Activated naive CD4-positive, alpha-beta T cell treated with anti-CD3 and anti-CD28 coated beads for 36 hours (primary cell): ENCODE measurements around the gene CRYGB. TPM values are rescaled to one million over a fixed set of nuclear protein-coding genes. Genes with fewer than 3 reads are reported as not detected.

ENCODE experiments used
- CTCF ChIA-PET: fragments of 350-600 bp; sonication (Branson Sonifier 250); formaldehyde crosslinking; loops from one replicate; lab custom pipeline; 2021; ENCODE audit warnings: antibody characterized with exemption; lab: Charles Lee
- DNase-seq: peaks from one replicate; pipeline ENCODE4 v3.0.0-alpha.2; 2020
- H3K27ac Mint-ChIP-seq: one replicate; pipeline ENCODE4 v1.8.0; 2021; ENCODE audit warnings: mild to moderate bottlenecking, mixed read lengths
- H3K27me3 Mint-ChIP-seq: one replicate; pipeline ENCODE4 v1.8.0; 2021; ENCODE audit warnings: low read depth, mixed read lengths
- H3K36me3 Mint-ChIP-seq: one replicate; pipeline ENCODE4 v1.8.0; 2021; ENCODE audit warnings: low read depth, mixed read lengths
- H3K4me1 Mint-ChIP-seq: one replicate; pipeline ENCODE4 v1.8.0; 2021; ENCODE audit warnings: low read depth, mixed read lengths
- H3K4me3 Mint-ChIP-seq: one replicate; pipeline ENCODE4 v1.8.0; 2021; ENCODE audit warnings: mild to moderate bottlenecking, moderate library complexity, mixed read lengths
- H3K9me3 Mint-ChIP-seq: one replicate; pipeline ENCODE4 v1.8.0; 2021; ENCODE audit warnings: mixed read lengths
- intact Hi-C: fragments of 100-400 bp; cut with micrococcal nuclease; formaldehyde crosslinking; loops from one replicate; pipeline ENCODE4 v1.15.1; 2023
- total RNA-seq, 2 experiments: library from RNA; stranded (reverse); gene quantifications; one replicate each; pipeline ENCODE4 v1.2.3, GENCODE V29; 2021

The CRYGB gene, protein sequence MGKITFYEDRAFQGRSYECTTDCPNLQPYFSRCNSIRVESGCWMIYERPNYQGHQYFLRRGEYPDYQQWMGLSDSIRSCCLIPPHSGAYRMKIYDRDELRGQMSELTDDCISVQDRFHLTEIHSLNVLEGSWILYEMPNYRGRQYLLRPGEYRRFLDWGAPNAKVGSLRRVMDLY
- total RNA-seq, result not detected

DNA sequence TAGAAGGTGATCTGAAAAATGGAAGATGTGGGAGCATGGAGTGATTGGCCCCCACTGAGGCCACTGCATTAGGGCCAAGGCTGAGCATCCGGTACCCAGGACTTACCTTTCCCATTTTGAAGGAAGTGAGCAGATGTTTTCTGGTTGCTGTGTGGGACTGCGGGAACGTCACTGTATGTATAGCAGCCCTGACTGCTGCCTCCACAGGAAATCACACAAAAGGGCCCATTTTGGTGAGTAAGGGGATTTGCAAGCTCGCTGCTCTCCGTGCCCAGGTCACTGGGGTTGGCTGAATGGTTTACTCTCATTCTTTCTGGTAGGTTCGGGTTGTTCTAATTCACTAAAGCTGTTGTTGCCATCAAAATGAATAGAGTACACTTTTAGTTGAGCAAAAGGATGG lies at the start of gene CRYGB:
Gene CRYGB, minus strand, starts transcription at position 153 of the 400 bp plus-strand sequence. Its CDS starts 38 bp downstream, at position 115.
- CTCF ChIA-PET, result no interaction called here
- Mint-ChIP-seq H3K4me1 (no peaks in the 10 kb centered on the region), H3K27ac (no peak within 1 kb of the TSS), H3K27me3 (no peaks in the 10 kb centered on the region), H3K36me3 (no peaks in the 10 kb centered on the region), H3K9me3 (peaks cover 4% of the 10 kb centered on the region), H3K4me3 (no peak within 1 kb of the TSS)
- no peak for DNase-seq
- intact Hi-C loops, result no loop called here

DNA sequence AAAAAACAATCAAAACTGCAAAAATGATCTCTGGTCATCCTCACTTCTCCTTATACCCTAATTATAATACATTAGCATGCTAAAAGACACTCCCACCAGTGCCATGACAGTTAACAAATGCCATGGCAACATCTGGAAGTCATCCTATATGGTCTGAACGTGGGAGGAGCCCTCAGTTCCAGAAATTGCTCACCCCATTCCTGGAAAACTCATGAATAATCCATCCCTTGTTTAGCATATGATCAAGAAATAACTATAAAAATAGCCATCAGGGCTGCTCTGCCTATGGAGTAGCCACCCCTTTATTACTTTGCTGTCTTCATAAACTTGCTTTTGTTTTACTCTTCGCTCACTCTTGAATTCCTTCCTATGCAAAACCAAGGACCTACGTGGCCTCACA lies 49.6 kb upstream of the CRYGB start:
- CTCF ChIA-PET, result no interaction called here
- H3K4me1 Mint-ChIP-seq, result no peaks in the 10 kb centered on the region
- no peak for DNase-seq
- H3K9me3 Mint-ChIP-seq, result no peaks in the 10 kb centered on the region
- H3K36me3 Mint-ChIP-seq, result no peaks in the 10 kb centered on the region
- no peak overlapping the region for H3K27ac Mint-ChIP-seq
- H3K4me3 Mint-ChIP-seq, result no peak overlapping the region
- intact Hi-C loops, result no loop called here
- H3K27me3 Mint-ChIP-seq, result no peaks in the 10 kb centered on the region

DNA sequence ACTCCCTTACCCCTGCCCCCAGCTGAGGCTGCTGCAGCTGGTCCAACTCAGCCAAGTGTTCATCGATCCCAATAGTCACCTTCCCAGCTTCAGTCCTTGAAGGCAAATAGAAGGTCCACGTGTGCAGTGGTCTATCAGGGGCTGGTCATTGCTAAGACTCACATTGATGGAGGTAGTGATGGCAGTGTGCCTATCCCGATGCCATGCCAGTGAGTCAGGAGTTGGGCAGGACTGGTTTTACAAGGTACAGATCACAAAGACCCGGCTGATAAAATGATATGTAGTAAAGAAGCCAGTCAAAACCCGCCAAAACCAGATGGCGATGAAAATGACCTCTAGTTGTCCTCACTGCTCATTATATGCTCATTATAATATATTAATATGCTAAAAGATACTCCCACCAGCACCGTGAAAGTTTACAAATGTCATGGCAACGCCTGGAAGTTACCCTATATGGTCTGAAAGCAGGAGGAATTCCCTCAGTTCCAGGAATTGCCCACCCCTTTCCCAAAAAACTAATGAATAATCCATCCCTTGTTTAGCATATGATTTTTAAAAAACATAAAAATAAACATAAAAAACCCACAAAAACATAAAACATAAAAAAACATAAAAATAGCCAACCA lies 46.8 kb upstream of the CRYGB start:
- H3K4me3 Mint-ChIP-seq, result no peak overlapping the region
- intact Hi-C loops, result no loop called here

DNA sequence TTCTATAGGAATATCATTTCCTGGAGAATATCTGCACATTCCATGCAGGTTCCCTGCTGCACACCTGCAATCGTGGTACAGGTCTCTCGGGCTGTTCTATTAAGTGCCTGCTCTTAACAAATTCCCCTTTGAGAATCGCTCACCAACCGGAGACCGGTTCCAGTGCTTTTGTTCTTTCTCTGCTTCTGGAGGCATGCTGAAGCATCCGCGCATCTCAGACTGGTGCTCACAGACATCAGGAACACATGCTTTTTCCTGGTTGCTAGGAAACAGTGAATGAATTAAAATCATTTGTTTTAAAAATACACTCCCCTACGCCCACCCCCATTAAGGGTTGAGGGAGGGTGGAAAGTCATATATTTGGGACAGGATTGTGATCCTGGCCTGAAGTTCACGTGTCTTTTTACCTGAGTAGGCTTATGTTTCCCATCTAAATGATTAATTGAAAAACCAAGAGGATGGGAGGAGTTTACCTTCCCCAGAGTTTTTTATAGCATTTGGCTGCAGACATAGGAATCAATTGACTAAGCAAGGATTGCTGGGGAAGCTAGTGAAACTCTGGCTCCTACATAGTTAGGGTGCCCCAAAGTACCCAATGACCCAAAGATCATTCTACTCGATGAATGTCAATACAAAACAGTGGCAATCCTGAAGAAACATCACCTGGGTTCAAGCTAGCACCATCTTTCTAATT lies 44.0 kb upstream of the CRYGB start, which contains the start of gene C2orf80:
Gene C2orf80, minus strand, starts transcription at position 221 of the 694 bp plus-strand sequence. CDS start 3,044 bp downstream, outside the sequence.
- Mint-ChIP-seq H3K27ac (no peak within 1 kb of the TSS), H3K36me3 (no peaks in the 10 kb centered on the region), H3K4me3 (no peak within 1 kb of the TSS), H3K9me3 (no peaks in the 10 kb centered on the region), H3K27me3 (no peaks in the 10 kb centered on the region), H3K4me1 (peaks cover 2% of the 10 kb centered on the region)
- no peak for DNase-seq
- CTCF ChIA-PET, result interaction anchor here (0.9 to 1.0 kb wide), 2 partner anchors 14 kb away, joined by 3 to 4 read pairs; no protein-coding TSS in a partner anchor
- intact Hi-C loops, result no loop called here

More for the DNA sequence above, 46.8 kb upstream of the CRYGB start:
- Mint-ChIP-seq H3K9me3 (no peaks in the 10 kb centered on the region), H3K36me3 (no peaks in the 10 kb centered on the region), H3K4me1 (no peaks in the 10 kb centered on the region), H3K27ac (no peak overlapping the region), H3K27me3 (no peaks in the 10 kb centered on the region)
- CTCF ChIA-PET, result no interaction called here
- DNase-seq, result no peak

DNA sequence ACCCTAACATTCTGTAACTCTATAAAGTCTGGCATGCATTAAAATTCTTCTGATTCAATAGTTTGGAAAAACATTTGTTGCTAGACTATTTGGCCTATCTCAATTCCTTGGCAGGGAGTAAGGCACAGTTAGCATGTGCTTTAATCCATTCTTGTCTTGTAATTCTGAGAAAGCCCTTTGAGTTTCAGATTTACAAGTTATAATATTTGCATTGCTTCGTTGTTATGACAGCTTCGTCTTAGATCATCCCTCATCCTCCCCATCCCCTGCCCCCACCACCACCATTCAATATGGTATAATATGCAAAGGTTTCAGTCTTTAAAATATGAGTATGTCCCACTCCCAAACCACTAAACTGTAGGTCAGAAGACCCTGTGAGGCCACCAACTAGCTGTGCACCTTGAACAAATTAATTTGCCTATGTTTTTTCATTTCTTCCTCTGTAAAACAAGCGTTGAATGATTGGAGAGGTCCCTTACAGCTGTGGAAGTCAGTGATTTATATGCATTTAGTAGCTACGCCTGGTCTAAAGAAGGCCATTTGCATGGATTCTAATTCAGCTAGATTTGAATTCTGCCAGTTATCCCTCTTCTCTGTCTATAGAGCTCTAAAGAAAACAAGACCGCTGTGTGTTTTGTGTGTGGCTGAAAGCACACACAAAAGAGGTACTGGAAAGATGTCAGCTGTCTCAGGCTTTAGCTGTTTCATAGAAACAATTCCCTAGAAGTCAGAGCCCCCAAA lies 43.3 kb upstream of the CRYGB start:
- Mint-ChIP-seq H3K4me3 (no peak overlapping the region), H3K36me3 (no peaks in the 10 kb centered on the region), H3K9me3 (no peaks in the 10 kb centered on the region), H3K27ac (no peak overlapping the region), H3K27me3 (no peaks in the 10 kb centered on the region), H3K4me1 (peaks cover 2% of the 10 kb centered on the region)
- intact Hi-C loops, result no loop called here
- CTCF ChIA-PET, result interaction anchor here (0.9 to 1.0 kb wide), 2 partner anchors 13 to 15 kb away, joined by 3 to 4 read pairs; no protein-coding TSS in a partner anchor
- no peak for DNase-seq

DNA sequence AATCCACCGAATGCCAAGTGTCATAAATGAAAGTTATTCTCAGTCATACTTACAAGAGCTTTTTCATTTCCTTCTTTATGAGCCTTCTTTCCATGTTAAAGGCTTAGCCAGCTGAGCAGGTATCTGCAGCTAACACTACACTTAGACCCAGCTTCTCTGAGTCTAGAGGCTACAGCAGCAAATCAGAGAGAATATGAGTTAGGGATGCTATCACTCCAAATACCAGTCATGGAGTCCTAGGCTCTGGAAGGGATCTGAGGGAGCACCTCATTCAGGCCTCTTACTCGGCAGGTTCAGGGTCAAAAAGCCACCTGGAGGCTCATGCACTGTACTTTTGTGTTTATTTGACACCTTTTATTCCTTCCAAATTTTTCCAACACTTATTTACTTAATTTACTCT lies 40.9 kb upstream of the CRYGB start:
- no peak for DNase-seq
- peaks cover 2% of the 10 kb centered on the region for H3K4me1 Mint-ChIP-seq
- CTCF ChIA-PET, result no interaction called here
- H3K4me3 Mint-ChIP-seq, result no peak overlapping the region
- H3K36me3 Mint-ChIP-seq, result no peaks in the 10 kb centered on the region
- H3K27ac Mint-ChIP-seq, result no peak overlapping the region
- H3K9me3 Mint-ChIP-seq, result no peaks in the 10 kb centered on the region
- H3K27me3 Mint-ChIP-seq, result peaks cover 10% of the 10 kb centered on the region
- intact Hi-C loops, result no loop called here

DNA sequence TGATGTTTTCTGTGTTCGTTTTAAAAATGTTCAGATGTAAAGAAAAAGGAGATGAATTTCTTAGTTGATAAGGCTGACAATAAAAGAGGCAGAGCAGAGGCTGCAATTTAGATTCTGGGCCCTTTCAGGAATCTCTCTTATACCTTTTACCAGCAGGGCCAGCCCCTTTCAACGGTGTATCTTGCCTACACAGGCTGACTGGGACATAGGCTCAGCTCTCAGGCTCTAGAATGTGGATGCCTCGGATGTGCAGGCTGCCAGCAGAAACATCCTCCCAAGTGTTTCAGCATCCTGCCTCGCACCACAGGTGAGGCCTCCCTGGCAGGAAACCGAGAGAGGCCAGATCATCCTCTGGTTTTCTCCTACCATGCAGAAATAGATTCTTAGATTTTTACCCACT lies 40.5 kb upstream of the CRYGB start:
- Mint-ChIP-seq H3K9me3 (no peaks in the 10 kb centered on the region), H3K4me1 (peaks cover 2% of the 10 kb centered on the region), H3K27ac (no peak overlapping the region), H3K4me3 (no peak overlapping the region), H3K27me3 (peaks cover 10% of the 10 kb centered on the region), H3K36me3 (no peaks in the 10 kb centered on the region)
- intact Hi-C loops, result no loop called here
- CTCF ChIA-PET, result no interaction called here
- DNase-seq, result no peak

DNA sequence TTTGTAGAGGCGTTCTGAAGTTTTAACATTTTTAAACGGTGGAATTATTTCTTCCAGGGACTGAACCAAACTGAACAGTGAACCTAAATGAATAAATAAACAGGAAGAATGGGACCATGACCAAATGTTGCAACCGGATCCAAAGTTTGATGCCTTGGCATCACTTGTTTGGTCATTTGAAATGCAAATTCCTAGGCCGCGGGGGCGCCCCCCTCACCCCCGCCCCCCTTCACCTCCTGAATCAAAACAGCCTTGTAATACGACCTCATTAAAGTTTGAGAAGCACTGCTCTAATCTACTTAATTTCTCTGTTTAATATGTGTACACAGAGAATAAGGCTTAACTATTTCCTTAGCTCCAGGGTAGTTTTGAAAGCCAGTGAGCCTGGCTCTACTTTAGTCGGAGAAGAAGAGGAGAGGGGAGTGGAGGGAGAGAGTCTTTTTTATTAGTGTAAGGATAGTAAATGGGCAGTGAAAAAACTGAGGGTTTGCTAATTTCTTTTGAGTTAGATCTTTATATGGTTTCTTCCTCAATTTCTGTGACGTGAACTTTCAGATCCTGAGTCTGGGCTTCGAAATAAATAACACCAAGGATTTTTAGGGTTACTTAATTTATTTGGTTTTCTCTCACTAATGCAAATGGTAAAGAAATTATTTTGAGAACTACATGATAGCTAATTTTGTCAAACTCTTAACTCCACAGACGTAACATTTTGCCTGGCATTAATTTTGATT lies 38.2 kb upstream of the CRYGB start:
- Mint-ChIP-seq H3K9me3 (no peaks in the 10 kb centered on the region), H3K4me1 (peaks cover 2% of the 10 kb centered on the region), H3K27me3 (peaks cover 10% of the 10 kb centered on the region), H3K27ac (no peak overlapping the region), H3K4me3 (no peak overlapping the region), H3K36me3 (no peaks in the 10 kb centered on the region)
- no peak for DNase-seq
- intact Hi-C loops, result no loop called here
- CTCF ChIA-PET, result interaction anchor here (1.0 to 1.1 kb wide), 2 partner anchors 8 to 9 kb away, joined by 4 to 5 read pairs; no protein-coding TSS in a partner anchor

DNA sequence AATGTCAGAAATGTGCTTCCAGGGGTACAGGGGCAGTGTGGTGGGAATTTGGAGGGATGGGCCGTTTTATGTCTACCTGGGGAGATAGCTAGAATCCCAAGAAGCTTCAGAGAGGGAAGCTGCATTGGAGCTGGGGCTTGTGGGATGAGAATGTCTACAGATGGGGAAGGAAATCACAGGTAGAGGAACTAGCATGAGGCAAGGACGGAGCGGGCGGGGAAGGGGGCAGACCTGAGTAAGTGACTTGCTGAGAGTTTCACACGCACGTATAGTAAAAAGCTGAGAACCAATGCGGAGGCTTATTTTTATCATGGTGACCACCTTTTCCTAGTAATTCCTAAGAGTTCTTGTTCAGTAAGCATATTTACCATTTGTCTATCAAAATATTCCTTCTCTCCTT lies 37.6 kb upstream of the CRYGB start:
- Mint-ChIP-seq H3K4me3 (no peak overlapping the region), H3K27me3 (peaks cover 10% of the 10 kb centered on the region), H3K9me3 (no peaks in the 10 kb centered on the region), H3K27ac (no peak overlapping the region), H3K36me3 (no peaks in the 10 kb centered on the region), H3K4me1 (peaks cover 2% of the 10 kb centered on the region)
- CTCF ChIA-PET, result interaction anchor here (1.1 kb wide), 1 partner anchor 9 kb away, joined by 5 read pairs; no protein-coding TSS in a partner anchor
- intact Hi-C loops, result no loop called here
- DNase-seq, result no peak

DNA sequence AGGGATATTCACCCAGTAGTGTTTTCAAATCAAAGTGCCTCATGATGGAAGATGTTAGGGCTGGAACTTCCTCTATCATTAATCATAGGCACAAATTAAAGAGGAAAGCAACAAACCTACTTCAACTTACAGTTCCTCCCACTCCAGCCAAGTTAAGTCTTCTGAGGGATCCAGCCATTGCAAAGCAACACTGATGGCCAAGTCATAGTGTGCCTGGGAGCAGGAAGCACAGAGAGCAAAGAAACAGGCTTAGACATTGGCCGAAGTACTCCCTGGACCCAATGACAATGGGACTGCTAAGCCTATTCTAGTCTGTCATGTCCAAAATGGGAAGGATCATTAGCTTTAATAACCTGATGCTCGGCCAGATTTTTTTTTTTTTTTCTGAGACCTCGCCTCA lies 36.9 kb upstream of the CRYGB start:
- Mint-ChIP-seq H3K4me1 (peaks cover 2% of the 10 kb centered on the region), H3K4me3 (no peak overlapping the region), H3K9me3 (no peaks in the 10 kb centered on the region), H3K27me3 (peaks cover 10% of the 10 kb centered on the region), H3K27ac (no peak overlapping the region), H3K36me3 (no peaks in the 10 kb centered on the region)
- CTCF ChIA-PET, result interaction anchor here (1.1 kb wide), 1 partner anchor 8 kb away, joined by 5 read pairs; no protein-coding TSS in a partner anchor
- no peak for DNase-seq
- intact Hi-C loops, result no loop called here

DNA sequence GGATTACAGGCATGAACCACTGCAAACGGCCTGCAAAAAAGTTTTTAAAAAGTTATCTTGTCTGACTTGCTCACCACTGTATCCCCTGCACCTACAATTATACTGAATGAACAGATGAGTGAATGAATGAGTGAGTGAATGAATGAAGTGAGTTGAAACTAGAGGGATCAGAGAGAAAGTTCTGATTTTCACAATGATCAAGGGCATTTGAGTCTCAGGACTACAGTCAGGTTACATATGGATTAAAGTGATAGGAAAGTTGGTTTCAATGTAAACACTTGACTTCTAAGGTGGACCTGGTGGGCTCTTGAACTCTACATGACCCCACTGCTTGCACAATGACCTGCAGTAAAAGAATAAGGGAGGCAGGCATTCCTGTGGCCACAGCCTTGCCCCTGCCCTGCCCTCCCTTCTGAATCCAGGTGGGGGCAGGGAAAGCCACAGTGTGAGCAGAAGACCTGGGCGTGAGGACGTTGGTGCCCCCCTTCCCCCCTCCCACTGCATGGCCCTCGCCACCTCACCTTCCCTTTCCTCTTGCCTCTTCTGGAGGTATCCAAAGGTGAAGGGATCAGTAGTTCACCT lies 33.2 kb upstream of the CRYGB start:
- no peaks in the 10 kb centered on the region for H3K9me3 Mint-ChIP-seq
- H3K27me3 Mint-ChIP-seq, result peaks cover 13% of the 10 kb centered on the region
- CTCF ChIA-PET, result interaction anchor here (0.6 kb wide), 1 partner anchor 1543 kb away, joined by 3 read pairs; no protein-coding TSS in a partner anchor
- intact Hi-C loops, result no loop called here
- no peak for DNase-seq
- no peak overlapping the region for H3K4me3 Mint-ChIP-seq
- peaks cover 2% of the 10 kb centered on the region for H3K4me1 Mint-ChIP-seq
- H3K36me3 Mint-ChIP-seq, result no peaks in the 10 kb centered on the region
- H3K27ac Mint-ChIP-seq, result no peak overlapping the region
